H9 (cell line): ENCODE data around the gene PPFIBP1. TPM values are rescaled to one million over a fixed set of nuclear protein-coding genes. Genes with fewer than 3 reads are reported as not detected.

Experiments used
- DNase-seq: peaks from one replicate; pipeline ENCODE4 v3.0.0-alpha.2; 2017
- H2AFZ ChIP-seq: one replicate; pipeline ENCODE4 v1.6.1; 2013; ENCODE audit warnings: mild to moderate bottlenecking, low read length, control low read depth, moderate library complexity
- H2AK5ac ChIP-seq: 2 replicates; pipeline ENCODE4 v1.6.1; 2013; ENCODE audit warnings: low read length, control low read depth, mixed read lengths; ENCODE audit not compliant: insufficient read length
- H2BK120ac ChIP-seq: one replicate; pipeline ENCODE4 v1.6.1; 2013; ENCODE audit warnings: low read depth, mild to moderate bottlenecking, low read length, control low read depth, inconsistent platforms; ENCODE audit not compliant: poor library complexity, severe bottlenecking
- H2BK12ac ChIP-seq: 2 replicates; pipeline ENCODE4 v1.6.1; 2013; ENCODE audit warnings: low read length, control low read depth, mixed read lengths, low read depth; ENCODE audit not compliant: insufficient read length
- H2BK15ac ChIP-seq: 2 replicates; pipeline ENCODE4 v1.6.1; 2013; ENCODE audit warnings: low read depth, low read length, control low read depth
- H2BK20ac ChIP-seq: one replicate; pipeline ENCODE4 v1.6.1; 2013; ENCODE audit warnings: low read depth, mild to moderate bottlenecking, low read length, control low read depth, inconsistent platforms; ENCODE audit not compliant: poor library complexity, severe bottlenecking
- H2BK5ac ChIP-seq: 2 replicates; pipeline ENCODE4 v1.6.1; 2013; ENCODE audit warnings: low read length, control low read depth, mixed read lengths; ENCODE audit not compliant: insufficient read length
- H3K14ac ChIP-seq: 2 replicates; pipeline ENCODE4 v1.6.1; 2013; ENCODE audit warnings: low read length, control low read depth; ENCODE audit not compliant: insufficient read depth
- H3K18ac ChIP-seq: 2 replicates; pipeline ENCODE4 v1.6.1; 2013; ENCODE audit warnings: low read depth, mild to moderate bottlenecking, mixed read lengths, low read length, control low read depth; ENCODE audit not compliant: insufficient read length
- H3K23ac ChIP-seq: 2 replicates; pipeline ENCODE4 v1.6.1; 2013; ENCODE audit warnings: low read length, control low read depth, mixed read lengths, low read depth; ENCODE audit not compliant: insufficient read length
- H3K23me2 ChIP-seq: 2 replicates; pipeline ENCODE4 v1.6.1; 2013; ENCODE audit warnings: low read depth, mild to moderate bottlenecking, mixed read lengths, low read length, control low read depth; ENCODE audit not compliant: insufficient read length, poor library complexity, severe bottlenecking
- H3K27ac ChIP-seq: 2 replicates; pipeline ENCODE4 v1.5.1; 2013; ENCODE audit warnings: low read length, control low read depth, mixed read lengths, low read depth; ENCODE audit not compliant: insufficient read length
- H3K27me3 ChIP-seq: 2 replicates; pipeline ENCODE4 v1.6.1; 2013; ENCODE audit warnings: low read length, control low read depth, inconsistent platforms; ENCODE audit not compliant: insufficient read depth
- H3K4ac ChIP-seq: 2 replicates; pipeline ENCODE4 v1.6.1; 2013; ENCODE audit warnings: low read depth, mild to moderate bottlenecking, control low read depth, inconsistent platforms, low read length, moderate library complexity
- H3K4me1 ChIP-seq: 2 replicates; pipeline ENCODE4 v1.6.1; 2013; ENCODE audit warnings: low read length, control low read depth, inconsistent platforms; ENCODE audit not compliant: insufficient read depth
- H3K4me2 ChIP-seq: 2 replicates; pipeline ENCODE4 v1.6.1; 2013; ENCODE audit warnings: low read length, control low read depth, mixed read lengths; ENCODE audit not compliant: insufficient read length, insufficient read depth
- H3K56ac ChIP-seq: 2 replicates; pipeline ENCODE4 v1.6.1; 2013; ENCODE audit warnings: low read depth, mild to moderate bottlenecking, mixed read lengths, low read length, control low read depth; ENCODE audit not compliant: insufficient read length
- H3K79me1 ChIP-seq: 2 replicates; pipeline ENCODE4 v1.6.1; 2013; ENCODE audit warnings: low read depth, mild to moderate bottlenecking, moderate library complexity, low read length, control low read depth, inconsistent platforms; ENCODE audit not compliant: insufficient read depth, poor library complexity, severe bottlenecking
- H3K79me2 ChIP-seq: 2 replicates; pipeline ENCODE4 v1.6.1; 2013; ENCODE audit warnings: low read length, control low read depth, inconsistent platforms; ENCODE audit not compliant: insufficient read depth
- H3K9ac ChIP-seq: 2 replicates; pipeline ENCODE4 v1.6.1; 2013; ENCODE audit warnings: low read length, control low read depth, mixed read lengths; ENCODE audit not compliant: insufficient read length; ENCODE audit errors: extremely low read depth
- H3K9me3 ChIP-seq: one replicate; pipeline ENCODE4 v1.6.1; 2013; ENCODE audit warnings: low read depth, low read length, inconsistent platforms; ENCODE audit not compliant: control insufficient read depth
- H3T11ph ChIP-seq: one replicate; pipeline ENCODE4 v1.6.1; 2013; ENCODE audit warnings: mild to moderate bottlenecking, low read length, control low read depth, inconsistent platforms
- H4K20me1 ChIP-seq: one replicate; pipeline ENCODE4 v1.6.1; 2013; ENCODE audit not compliant: control insufficient read depth, insufficient read length, insufficient read depth
- H4K5ac ChIP-seq: 2 replicates; pipeline ENCODE4 v1.6.1; 2013; ENCODE audit warnings: low read depth, mild to moderate bottlenecking, mixed read lengths, low read length, control low read depth; ENCODE audit not compliant: insufficient read length
- H4K8ac ChIP-seq: replicated peaks from 2 replicates; pipeline ENCODE4 v1.6.1; 2013; ENCODE audit warnings: low read length, control low read depth, mixed read lengths, low read depth; ENCODE audit not compliant: insufficient read length
- H4K91ac ChIP-seq: 2 replicates; pipeline ENCODE4 v1.6.1; 2013; ENCODE audit warnings: low read depth, mild to moderate bottlenecking, moderate library complexity, mixed read lengths, low read length, control low read depth; ENCODE audit not compliant: insufficient read length
- H3K27ac Mint-ChIP-seq, 3 experiments: 2 replicates in 2 of 3; 3 replicates in 1 of 3; pipeline ENCODE4 v1.8.0; 2020 to 2021; ENCODE audit warnings: mixed read lengths in 3 of 3, mild to moderate bottlenecking in 1 of 3, moderate library complexity in 1 of 3
- H3K27me3 Mint-ChIP-seq: 2 replicates; pipeline ENCODE4 v1.8.0; 2021; ENCODE audit warnings: low read depth, mild to moderate bottlenecking, moderate library complexity, mixed read lengths
- H3K36me3 Mint-ChIP-seq, 3 experiments: 2 replicates in 2 of 3; 3 replicates in 1 of 3; pipeline ENCODE4 v1.8.0; 2020 to 2021; ENCODE audit warnings: low read depth in 3 of 3, mixed read lengths in 3 of 3; ENCODE audit not compliant: insufficient read depth in 1 of 3
- H3K4me1 Mint-ChIP-seq, 2 experiments: 2 replicates each; pipeline ENCODE4 v1.8.0; 2020; ENCODE audit warnings: mixed read lengths in 2 of 2
- H3K4me3 Mint-ChIP-seq, 2 experiments: 2 replicates in 1 of 2; 3 replicates in 1 of 2; pipeline ENCODE4 v1.8.0; 2020 to 2021; ENCODE audit warnings: mild to moderate bottlenecking in 2 of 2, mixed read lengths in 2 of 2, moderate library complexity in 1 of 2
- H3K9me3 Mint-ChIP-seq, 2 experiments: 2 replicates in 1 of 2; 3 replicates in 1 of 2; pipeline ENCODE4 v1.8.0; 2020; ENCODE audit warnings: mild to moderate bottlenecking in 2 of 2, mixed read lengths in 2 of 2, moderate library complexity in 1 of 2
- WGBS: extraction: QIAGEN DNeasy Blood & Tissue Kit; methylation state at CpG from one replicate; pipeline ENCODE4 v1.1.7; 2013; ENCODE audit warnings: missing lambda C conversion rate, low lambda C conversion rate, mixed read lengths; ENCODE audit not compliant: insufficient read length; ENCODE audit errors: extremely low coverage; 5-methylcytosine and 5-hydroxymethylcytosine counted together
- total RNA-seq: library from RNA; stranded (reverse); gene quantifications from 2 replicates; pipeline ENCODE4 v1.2.1, GENCODE V29; 2021
- TF ChIP-seq, protein P1 (sequence below): fragments of 200-600 bp; sonication (generic); conservative IDR thresholded peaks from 3 replicates; pipeline ENCODE4 v1.8.0; 2021; ENCODE audit warnings: antibody characterized with exemption, mild to moderate bottlenecking

PPFIBP1 gene
- total RNA-seq, 1 experiment from 2014 or later, result 29.2 TPM

DNA sequence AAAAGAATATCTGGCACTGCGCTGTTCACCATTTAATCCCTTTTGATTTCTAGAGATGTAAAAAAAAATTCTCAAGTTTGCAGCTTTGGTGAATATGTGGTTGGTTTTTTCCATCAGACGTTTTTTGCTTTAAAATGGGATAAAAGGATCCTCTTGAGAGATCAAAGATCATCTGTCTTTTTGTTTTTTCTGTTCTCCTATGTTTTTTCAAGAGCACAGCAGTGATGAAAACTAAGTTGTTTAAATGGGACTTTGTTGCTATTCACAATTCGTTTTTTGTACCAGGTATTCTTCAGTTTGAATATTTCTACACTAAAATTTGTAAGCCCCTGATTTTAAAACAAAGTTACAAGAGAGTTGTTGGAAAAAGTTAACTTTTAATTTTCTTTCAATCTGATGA lies 142.5 kb downstream of the PPFIBP1 start:
- no peak overlapping the region for H3K18ac ChIP-seq
- H3K4me1 ChIP-seq, result no peaks in the 10 kb centered on the region
- Mint-ChIP-seq H3K4me1 (no peaks in the 10 kb centered on the region), H3K27ac (no peak overlapping the region), H3K36me3 (peaks cover 0 to 15% (median 8%) of the 10 kb centered on the region in 3 experiments; a peak in 4 of 7 replicates), H3K27me3 (no peaks in the 10 kb centered on the region), H3K9me3 (no peaks in the 10 kb centered on the region), H3K4me3 (no peak overlapping the region)
- no peaks in the 10 kb centered on the region for H3K79me2 ChIP-seq
- H4K91ac ChIP-seq, result no peak overlapping the region
- no peak overlapping the region for H4K5ac ChIP-seq
- no peak overlapping the region for H2BK15ac ChIP-seq
- H2BK120ac ChIP-seq, result no peak overlapping the region
- no peak overlapping the region for H4K8ac ChIP-seq
- no peak overlapping the region for H2BK12ac ChIP-seq
- H3K27me3 ChIP-seq, result no peaks in the 10 kb centered on the region
- no peaks in the 10 kb centered on the region for H3K9me3 ChIP-seq
- no peak overlapping the region for H2AFZ ChIP-seq
- H3K4ac ChIP-seq, result no peak overlapping the region
- no peak overlapping the region for H2BK20ac ChIP-seq
- no peak overlapping the region for H3K14ac ChIP-seq
- WGBS, result no CpG with 5 or more reads among the region's 3 CpGs
- no peak overlapping the region for H3K56ac ChIP-seq
- no peak overlapping the region for H3K23ac ChIP-seq
- no peak overlapping the region for H2AK5ac ChIP-seq
- H2BK5ac ChIP-seq, result no peak overlapping the region
- no peak overlapping the region for H3K4me2 ChIP-seq
- TF ChIP-seq, protein P1, sequence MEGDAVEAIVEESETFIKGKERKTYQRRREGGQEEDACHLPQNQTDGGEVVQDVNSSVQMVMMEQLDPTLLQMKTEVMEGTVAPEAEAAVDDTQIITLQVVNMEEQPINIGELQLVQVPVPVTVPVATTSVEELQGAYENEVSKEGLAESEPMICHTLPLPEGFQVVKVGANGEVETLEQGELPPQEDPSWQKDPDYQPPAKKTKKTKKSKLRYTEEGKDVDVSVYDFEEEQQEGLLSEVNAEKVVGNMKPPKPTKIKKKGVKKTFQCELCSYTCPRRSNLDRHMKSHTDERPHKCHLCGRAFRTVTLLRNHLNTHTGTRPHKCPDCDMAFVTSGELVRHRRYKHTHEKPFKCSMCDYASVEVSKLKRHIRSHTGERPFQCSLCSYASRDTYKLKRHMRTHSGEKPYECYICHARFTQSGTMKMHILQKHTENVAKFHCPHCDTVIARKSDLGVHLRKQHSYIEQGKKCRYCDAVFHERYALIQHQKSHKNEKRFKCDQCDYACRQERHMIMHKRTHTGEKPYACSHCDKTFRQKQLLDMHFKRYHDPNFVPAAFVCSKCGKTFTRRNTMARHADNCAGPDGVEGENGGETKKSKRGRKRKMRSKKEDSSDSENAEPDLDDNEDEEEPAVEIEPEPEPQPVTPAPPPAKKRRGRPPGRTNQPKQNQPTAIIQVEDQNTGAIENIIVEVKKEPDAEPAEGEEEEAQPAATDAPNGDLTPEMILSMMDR, result no peak
- no peak for DNase-seq
- no peak overlapping the region for H3T11ph ChIP-seq
- no peak overlapping the region for H3K27ac ChIP-seq
- H3K23me2 ChIP-seq, result no peaks in the 10 kb centered on the region
- no peak overlapping the region for H3K9ac ChIP-seq
- H4K20me1 ChIP-seq, result peaks cover 2% of the 10 kb centered on the region
- H3K79me1 ChIP-seq, result no peaks in the 10 kb centered on the region
